Neural progenitor cell (in vitro differentiated cells): Measurements from ENCODE around the gene GFY. TPM values are rescaled to one million over a fixed set of nuclear protein-coding genes. Genes with fewer than 3 reads are reported as not detected.

Source experiments
- DNase-seq: peaks from one replicate; pipeline ENCODE4 v3.0.0-alpha.2; 2016; ENCODE audit warnings: low spot score
- H2AFZ ChIP-seq: fragments of 200-600 bp; sonication (generic); replicated peaks from 2 replicates; pipeline ENCODE4 v1.6.1; 2016; ENCODE audit warnings: antibody characterized with exemption
- H3F3A ChIP-seq: fragments of 200-600 bp; sonication (generic); 2 replicates; pipeline ENCODE4 v1.6.1; 2016; ENCODE audit warnings: antibody characterized with exemption, low read depth
- H3K27ac ChIP-seq: fragments of 200-600 bp; sonication (generic); 2 replicates; pipeline ENCODE4 v1.5.1; 2016; ENCODE audit warnings: mild to moderate bottlenecking
- H3K27me3 ChIP-seq: fragments of 200-600 bp; sonication (generic); 2 replicates; pipeline ENCODE4 v1.6.1; 2016; ENCODE audit warnings: mild to moderate bottlenecking, moderate library complexity
- H3K36me3 ChIP-seq: fragments of 200-600 bp; sonication (generic); 2 replicates; pipeline ENCODE4 v1.5.1; 2016
- H3K4me1 ChIP-seq: fragments of 200-600 bp; sonication (generic); 2 replicates; pipeline ENCODE4 v1.6.1; 2016; ENCODE audit warnings: mixed run types
- H3K4me2 ChIP-seq: fragments of 200-600 bp; sonication (generic); 2 replicates; pipeline ENCODE4 v1.6.1; 2016
- H3K4me3 ChIP-seq: fragments of 200-600 bp; sonication (generic); 2 replicates; pipeline ENCODE4 v1.5.1; 2016
- H3K79me2 ChIP-seq: fragments of 200-600 bp; sonication (generic); 2 replicates; pipeline ENCODE4 v1.6.1; 2016; ENCODE audit warnings: low read depth
- H3K9ac ChIP-seq: fragments of 200-600 bp; sonication (generic); 2 replicates; pipeline ENCODE4 v1.6.1; 2016
- H3K9me3 ChIP-seq: fragments of 200-600 bp; sonication (generic); 2 replicates; pipeline ENCODE4 v1.5.1; 2016; ENCODE audit warnings: low read depth
- H4K20me1 ChIP-seq: fragments of 200-600 bp; sonication (generic); 2 replicates; pipeline ENCODE4 v1.6.1; 2016; ENCODE audit warnings: low read depth
- H3K27ac Mint-ChIP-seq: 3 replicates; pipeline ENCODE4 v1.8.0; 2021; ENCODE audit warnings: mixed read lengths
- H3K27me3 Mint-ChIP-seq: 2 replicates; pipeline ENCODE4 v1.8.0; 2022; ENCODE audit warnings: low read depth, mild to moderate bottlenecking, inconsistent platforms, moderate library complexity, mixed read lengths; ENCODE audit not compliant: insufficient read depth
- H3K36me3 Mint-ChIP-seq: 3 replicates; pipeline ENCODE4 v1.8.0; 2021; ENCODE audit warnings: mixed read lengths
- H3K4me1 Mint-ChIP-seq: 3 replicates; pipeline ENCODE4 v1.8.0; 2021; ENCODE audit warnings: mixed read lengths
- H3K4me3 Mint-ChIP-seq: 3 replicates; pipeline ENCODE4 v1.8.0; 2021; ENCODE audit warnings: mild to moderate bottlenecking, moderate library complexity, mixed read lengths
- H3K9me3 Mint-ChIP-seq: 3 replicates; pipeline ENCODE4 v1.8.0; 2020; ENCODE audit warnings: mixed read lengths
- EZH2 ChIP-seq: fragments of 200-600 bp; sonication (generic); IDR thresholded peaks from 2 replicates; pipeline ENCODE4 v1.6.1; 2017; ENCODE audit warnings: antibody characterized with exemption, mild to moderate bottlenecking, moderate library complexity
- EZH2phosphoT487 ChIP-seq: fragments of 200-600 bp; sonication (generic); IDR thresholded peaks from 2 replicates; pipeline ENCODE4 v1.6.1; 2017; ENCODE audit warnings: antibody characterized with exemption
- total RNA-seq: library from RNA; depleted of rRNA; stranded (reverse); fragments of >200 nt; gene quantifications from 2 replicates; pipeline ENCODE4 v1.2.3, GENCODE V29; 2015; ENCODE audit warnings: low replicate concordance
- TF ChIP-seq, protein P1 (sequence below): fragments of 200-600 bp; sonication (generic); IDR thresholded peaks from 2 replicates; pipeline ENCODE4 v1.5.1; 2017; ENCODE audit warnings: antibody characterized with exemption, mild to moderate bottlenecking

The GFY gene
- total RNA-seq, 1 donor from 2014 or later = not detected

DNA sequence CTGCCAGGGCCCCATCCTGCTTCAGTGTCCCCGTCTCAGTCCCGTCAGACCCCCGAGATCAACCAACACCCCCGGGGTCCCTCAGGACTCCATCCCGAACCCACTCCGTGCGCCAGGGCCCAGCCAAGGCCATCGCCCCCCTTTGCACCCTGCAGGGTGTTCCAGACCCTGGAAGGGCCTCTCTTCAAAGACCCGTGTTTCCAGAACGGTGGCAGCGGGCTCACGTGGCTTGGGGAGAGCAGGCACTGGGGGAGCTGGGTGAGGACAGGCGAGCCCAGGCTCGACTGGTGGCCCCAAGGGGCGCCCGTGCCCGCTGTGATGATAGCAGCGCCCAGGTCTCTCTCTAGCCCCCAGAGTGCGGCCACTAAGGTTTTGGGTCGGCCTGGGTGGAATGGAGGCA, 35.8 kb upstream of the GFY start:
- no peak overlapping the region for H3K4me3 ChIP-seq
- peaks cover 16% of the 10 kb centered on the region for H3F3A ChIP-seq
- H3K36me3 ChIP-seq = no peaks in the 10 kb centered on the region
- Mint-ChIP-seq H3K4me1 (peaks cover 8% of the 10 kb centered on the region), H3K27me3 (peaks cover 16% of the 10 kb centered on the region), H3K36me3 (peaks cover 2% of the 10 kb centered on the region), H3K9me3 (peaks cover 3% of the 10 kb centered on the region), H3K4me3 (no peak overlapping the region), H3K27ac (no peak overlapping the region)
- H4K20me1 ChIP-seq = no peaks in the 10 kb centered on the region
- H3K79me2 ChIP-seq = no peaks in the 10 kb centered on the region
- H3K27ac ChIP-seq = no peak overlapping the region
- TF ChIP-seq EZH2 = no peak
- TF ChIP-seq EZH2phosphoT487 = no peak
- TF ChIP-seq, protein P1, sequence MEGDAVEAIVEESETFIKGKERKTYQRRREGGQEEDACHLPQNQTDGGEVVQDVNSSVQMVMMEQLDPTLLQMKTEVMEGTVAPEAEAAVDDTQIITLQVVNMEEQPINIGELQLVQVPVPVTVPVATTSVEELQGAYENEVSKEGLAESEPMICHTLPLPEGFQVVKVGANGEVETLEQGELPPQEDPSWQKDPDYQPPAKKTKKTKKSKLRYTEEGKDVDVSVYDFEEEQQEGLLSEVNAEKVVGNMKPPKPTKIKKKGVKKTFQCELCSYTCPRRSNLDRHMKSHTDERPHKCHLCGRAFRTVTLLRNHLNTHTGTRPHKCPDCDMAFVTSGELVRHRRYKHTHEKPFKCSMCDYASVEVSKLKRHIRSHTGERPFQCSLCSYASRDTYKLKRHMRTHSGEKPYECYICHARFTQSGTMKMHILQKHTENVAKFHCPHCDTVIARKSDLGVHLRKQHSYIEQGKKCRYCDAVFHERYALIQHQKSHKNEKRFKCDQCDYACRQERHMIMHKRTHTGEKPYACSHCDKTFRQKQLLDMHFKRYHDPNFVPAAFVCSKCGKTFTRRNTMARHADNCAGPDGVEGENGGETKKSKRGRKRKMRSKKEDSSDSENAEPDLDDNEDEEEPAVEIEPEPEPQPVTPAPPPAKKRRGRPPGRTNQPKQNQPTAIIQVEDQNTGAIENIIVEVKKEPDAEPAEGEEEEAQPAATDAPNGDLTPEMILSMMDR = no peak
- H3K9me3 ChIP-seq = no peaks in the 10 kb centered on the region
- H3K4me2 ChIP-seq = no peak overlapping the region
- H2AFZ ChIP-seq = no peak overlapping the region
- peaks cover 5% of the 10 kb centered on the region for H3K4me1 ChIP-seq
- no peak for DNase-seq
- H3K27me3 ChIP-seq = no peaks in the 10 kb centered on the region
- H3K9ac ChIP-seq = no peak overlapping the region

DNA sequence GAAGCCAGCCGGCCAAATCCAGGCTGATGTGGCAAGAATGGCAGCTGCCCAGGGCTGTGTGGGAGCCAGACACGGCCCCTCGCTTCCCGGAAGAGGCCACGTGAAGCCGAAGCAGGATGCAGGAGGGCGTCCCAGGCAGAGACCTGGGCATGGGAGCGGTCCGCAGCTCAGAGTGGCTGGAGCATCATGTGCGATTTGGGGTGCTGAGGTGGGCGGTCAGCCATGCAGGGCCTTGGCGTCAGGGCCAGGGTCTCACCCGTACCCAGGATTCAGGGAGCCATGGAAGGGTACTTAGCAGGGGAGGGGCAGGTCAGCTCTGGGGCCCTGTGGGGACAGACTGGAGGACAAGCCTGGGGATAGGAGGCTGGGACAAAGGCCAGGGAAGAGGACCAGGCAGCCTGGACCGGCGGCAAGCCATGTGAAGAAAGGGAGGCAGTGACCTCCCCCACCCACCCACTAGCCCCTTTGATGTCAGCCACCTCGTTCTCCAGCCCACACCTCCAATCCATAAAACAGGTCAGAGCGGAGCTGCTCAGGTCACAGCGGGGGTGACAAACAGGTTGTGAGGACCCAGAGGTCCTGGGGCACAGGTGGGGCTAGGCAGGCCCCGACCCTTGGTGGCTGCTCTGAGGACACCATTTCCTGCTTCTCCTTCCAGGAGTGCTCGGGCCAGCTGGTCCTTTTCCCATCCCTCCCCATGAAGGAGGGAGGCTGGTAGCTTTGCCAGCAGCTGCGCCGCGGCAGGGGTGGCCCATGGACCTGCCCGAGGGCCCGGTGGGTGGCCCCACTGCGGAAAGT, 34.9 kb upstream of the GFY start:
- TF ChIP-seq, protein P1 = no peak
- no peak for TF ChIP-seq EZH2
- no peak for TF ChIP-seq EZH2phosphoT487
- Histone ChIP-seq H4K20me1 (no peaks in the 10 kb centered on the region), H3K36me3 (no peaks in the 10 kb centered on the region), H3K4me3 (no peak overlapping the region), H3K4me1 (peaks cover 10% of the 10 kb centered on the region), H3F3A (peaks cover 16% of the 10 kb centered on the region), H3K79me2 (no peaks in the 10 kb centered on the region), H2AFZ (no peak overlapping the region), H3K27ac (no peak overlapping the region), H3K4me2 (no peak overlapping the region), H3K9ac (no peak overlapping the region), H3K9me3 (no peaks in the 10 kb centered on the region), H3K27me3 (no peaks in the 10 kb centered on the region)
- Mint-ChIP-seq H3K27me3 (peaks cover 12% of the 10 kb centered on the region), H3K9me3 (peaks cover 3% of the 10 kb centered on the region), H3K4me1 (peaks cover 15% of the 10 kb centered on the region), H3K36me3 (peaks cover 2% of the 10 kb centered on the region), H3K4me3 (peak overlapping the region; percentile 38), H3K27ac (no peak overlapping the region)
- DNase-seq = no peak

DNA sequence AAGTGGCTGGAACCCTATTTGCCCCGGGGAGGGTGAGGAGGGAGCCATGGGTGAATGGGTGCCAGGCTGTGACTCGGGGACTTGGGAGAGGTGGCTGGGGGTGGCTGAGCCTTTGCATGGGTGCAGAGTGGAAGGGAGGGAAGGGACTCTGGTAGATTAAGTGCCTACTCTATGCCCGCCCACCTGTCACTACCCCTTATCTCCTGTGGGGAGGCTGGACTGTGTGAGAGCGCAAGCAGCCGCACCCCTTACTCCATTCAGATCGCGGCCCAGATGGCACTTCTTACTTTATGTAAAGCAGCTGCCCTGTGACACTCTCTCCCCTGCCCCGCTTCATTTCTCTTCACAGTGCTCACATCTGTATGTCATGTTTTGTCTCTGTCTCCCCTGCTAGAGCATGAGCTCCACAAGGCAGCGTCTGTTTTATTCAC, 34.2 kb upstream of the GFY start:
- no peaks in the 10 kb centered on the region for H4K20me1 ChIP-seq
- H2AFZ ChIP-seq = no peak overlapping the region
- no peaks in the 10 kb centered on the region for H3K36me3 ChIP-seq
- no peak overlapping the region for H3K9ac ChIP-seq
- Mint-ChIP-seq H3K27me3 (peaks cover 12% of the 10 kb centered on the region), H3K4me1 (peaks cover 19% of the 10 kb centered on the region), H3K4me3 (no peak overlapping the region), H3K36me3 (peaks cover 2% of the 10 kb centered on the region), H3K27ac (no peak overlapping the region), H3K9me3 (peaks cover 3% of the 10 kb centered on the region)
- no peaks in the 10 kb centered on the region for H3K79me2 ChIP-seq
- DNase-seq = no peak
- peaks cover 16% of the 10 kb centered on the region for H3K4me1 ChIP-seq
- H3K27ac ChIP-seq = no peak overlapping the region
- no peak overlapping the region for H3K4me3 ChIP-seq
- peaks cover 22% of the 10 kb centered on the region for H3F3A ChIP-seq
- H3K9me3 ChIP-seq = no peaks in the 10 kb centered on the region
- no peak for TF ChIP-seq EZH2
- TF ChIP-seq EZH2phosphoT487 = no peak
- TF ChIP-seq, protein P1 = no peak
- H3K27me3 ChIP-seq = no peaks in the 10 kb centered on the region
- H3K4me2 ChIP-seq = no peak overlapping the region
